SK-N-SH (cell line): ENCODE measurements around the gene RGS14. TPM values are rescaled to one million over a fixed set of nuclear protein-coding genes. Genes with fewer than 3 reads are reported as not detected.

ENCODE experiments used
- CTCF ChIA-PET: fragments of 300-600, 350-600 bp; formaldehyde crosslinking; extraction: SDS; loops from one replicate; lab custom pipeline; 2021; lab: Yijun Ruan, JAX
- POLR2A ChIA-PET: fragments of 350-600 bp; sonication (Branson Sonifier 250); formaldehyde crosslinking; extraction: SDS; loops from one replicate; lab custom pipeline; 2020; ENCODE audit warnings: antibody characterized with exemption, inconsistent platforms; lab: Yijun Ruan, JAX
- DNase-seq: peaks from one replicate; pipeline ENCODE4 v3.0.0; 2012
- H2AFZ ChIP-seq: fragments of 200-600 bp; sonication (generic); 2 replicates; pipeline ENCODE4 v1.8.1; 2016; ENCODE audit warnings: antibody characterized with exemption, mild to moderate bottlenecking, low read depth
- H3F3A ChIP-seq: fragments of 200-600 bp; sonication (generic); replicated peaks from 2 replicates; pipeline ENCODE3; 2016; ENCODE audit warnings: antibody characterized with exemption, mild to moderate bottlenecking; ENCODE audit not compliant: insufficient read depth
- H3K27ac ChIP-seq, 2 experiments: fragments of 200-500 bp in 1 of 2; fragments of 200-600 bp in 1 of 2; sonication (Bioruptor generic) in 1 of 2; sonication (generic), shearing (Covaris generic) in 1 of 2; 2 replicates each; pipeline versions ENCODE4 v1.5.1 to v1.6.1; 2014 to 2016; ENCODE audit warnings: low read depth in 2 of 2, inconsistent platforms in 1 of 2, low read length in 1 of 2, mild to moderate bottlenecking in 1 of 2, mixed read lengths in 1 of 2
- H3K27me3 ChIP-seq: fragments of 200-600 bp; sonication (generic), shearing (Covaris generic); 2 replicates; pipeline ENCODE4 v1.6.1; 2016; ENCODE audit warnings: mixed run types; ENCODE audit not compliant: insufficient read depth
- H3K36me3 ChIP-seq, 2 experiments: fragments of 200-500 bp in 1 of 2; fragments of 200-600 bp in 1 of 2; sonication (Bioruptor generic) in 1 of 2; sonication (generic) in 1 of 2; replicated peaks in 1 of 2; 2 replicates each; pipeline versions ENCODE3 to v1.5.1; 2014 to 2016; ENCODE audit warnings: low read length in 1 of 2, mild to moderate bottlenecking in 1 of 2; ENCODE audit not compliant: insufficient read depth in 2 of 2, control insufficient read depth in 1 of 2
- H3K4me1 ChIP-seq, 2 experiments: fragments of 200-500 bp in 1 of 2; fragments of 200-600 bp in 1 of 2; sonication (Bioruptor generic) in 1 of 2; sonication (generic), shearing (Covaris generic) in 1 of 2; 2 replicates each; pipeline versions ENCODE4 v1.5.1 to v1.6.1; 2014 to 2016; ENCODE audit warnings: low read depth in 1 of 2, low read length in 1 of 2, mixed run types in 1 of 2; ENCODE audit not compliant: insufficient read depth in 2 of 2, control insufficient read depth in 1 of 2
- H3K4me2 ChIP-seq: fragments of 200-600 bp; sonication (generic), shearing (Covaris generic); 2 replicates; pipeline ENCODE4 v1.6.1; 2017; ENCODE audit warnings: mixed run types
- H3K4me3 ChIP-seq, 2 experiments: fragments of 200-500 bp in 1 of 2; fragments of 200-600 bp in 1 of 2; sonication (Bioruptor generic) in 1 of 2; sonication (generic), shearing (Covaris generic) in 1 of 2; 2 replicates each; pipeline versions ENCODE4 v1.5.1 to v1.8.1; 2014 to 2016; ENCODE audit warnings: low read depth in 2 of 2, inconsistent platforms in 1 of 2, low read length in 1 of 2, mild to moderate bottlenecking in 1 of 2, mixed read lengths in 1 of 2, moderate library complexity in 1 of 2
- H3K79me2 ChIP-seq: fragments of 200-600 bp; sonication (generic); 2 replicates; pipeline ENCODE4 v1.8.1; 2017; ENCODE audit warnings: mild to moderate bottlenecking; ENCODE audit not compliant: insufficient read depth
- H3K9ac ChIP-seq: fragments of 200-600 bp; sonication (generic); 2 replicates; pipeline ENCODE4 v1.6.1; 2017; ENCODE audit warnings: mixed run types
- H3K9me2 ChIP-seq: fragments of 200-600 bp; sonication (generic); 2 replicates; pipeline ENCODE4 v1.6.1; 2017; ENCODE audit warnings: mixed run types
- H3K9me3 ChIP-seq: fragments of 200-600 bp; sonication (generic); 2 replicates; pipeline ENCODE4 v1.6.1; 2017; ENCODE audit warnings: mixed run types, mild to moderate bottlenecking, moderate library complexity
- H4K20me1 ChIP-seq: fragments of 200-600 bp; sonication (generic); 2 replicates; pipeline ENCODE4 v1.6.1; 2017; ENCODE audit warnings: mild to moderate bottlenecking, mixed run types; ENCODE audit not compliant: insufficient read depth
- CHD2 ChIP-seq: fragments of 150-350 bp; IDR thresholded peaks from 2 replicates; pipeline ENCODE4 v1.6.1; 2018; ENCODE audit warnings: low read length; ENCODE audit not compliant: partially characterized antibody
- CTCF ChIP-seq: fragments of 200-600 bp; sonication (generic); IDR thresholded peaks from 2 replicates; pipeline ENCODE4 v1.6.1; 2017; ENCODE audit warnings: antibody characterized with exemption, mild to moderate bottlenecking, moderate library complexity
- ELF1 ChIP-seq: IDR thresholded peaks from 2 replicates; pipeline ENCODE4 v1.4.0; 2012
- EZH2phosphoT487 ChIP-seq: fragments of 200-600 bp; sonication (generic); IDR thresholded peaks from 2 replicates; pipeline ENCODE4 v1.6.1; 2017; ENCODE audit warnings: low read depth, mixed run types, mild to moderate bottlenecking, antibody characterized with exemption, moderate library complexity, borderline replicate concordance
- FOSL2 ChIP-seq: IDR thresholded peaks from 2 replicates; pipeline ENCODE4 v1.4.0; 2012; ENCODE audit warnings: low read depth, mild to moderate bottlenecking, moderate library complexity, borderline replicate concordance
- FOXJ3 ChIP-seq: sonication (generic); formaldehyde crosslinking; IDR thresholded peaks from 2 replicates; pipeline ENCODE4 v1.5.1; 2020; ENCODE audit warnings: mild to moderate bottlenecking, missing genetic modification reagents
- GABPA ChIP-seq: IDR thresholded peaks from 2 replicates; pipeline ENCODE4 v1.4.0; 2012; ENCODE audit warnings: low read depth, mild to moderate bottlenecking
- MEF2A ChIP-seq: IDR thresholded peaks from 2 replicates; pipeline ENCODE4 v1.4.0; 2012; ENCODE audit warnings: low read depth, borderline replicate concordance
- NRF1 ChIP-seq: IDR thresholded peaks from 2 replicates; pipeline ENCODE4 v1.6.1; 2012; ENCODE audit warnings: low read depth, mild to moderate bottlenecking, low read length
- PBX3 ChIP-seq: IDR thresholded peaks from 2 replicates; pipeline ENCODE4; 2012
- POLR2AphosphoS5 ChIP-seq: IDR thresholded peaks from 2 replicates; pipeline ENCODE4 v1.6.1; 2012; ENCODE audit warnings: low read depth, low read length
- RAD21 ChIP-seq: IDR thresholded peaks from 2 replicates; pipeline ENCODE4 v1.6.1; 2012; ENCODE audit warnings: mild to moderate bottlenecking, low read length
- RCOR1 ChIP-seq: fragments of 150-350 bp; IDR thresholded peaks from 2 replicates; pipeline ENCODE4 v1.6.1; 2017; ENCODE audit warnings: antibody characterized with exemption, low read length
- RFX5 ChIP-seq: IDR thresholded peaks from 2 replicates; pipeline ENCODE4 v1.6.1; 2012; ENCODE audit warnings: mild to moderate bottlenecking, improper control_type of control experiment, low read length
- SIN3A ChIP-seq: IDR thresholded peaks from 2 replicates; pipeline ENCODE4 v1.6.1; 2012; ENCODE audit warnings: low read depth, mild to moderate bottlenecking, low read length, moderate library complexity, borderline replicate concordance
- SMC3 ChIP-seq: IDR thresholded peaks from 2 replicates; pipeline ENCODE4 v1.6.1; 2012; ENCODE audit warnings: low read depth, low read length, improper control_type of control experiment
- WGBS: methylation state at CpG from one replicate; pipeline ENCODE4 v1.1.6; 2017; ENCODE audit warnings: low lambda C conversion rate; 5-methylcytosine and 5-hydroxymethylcytosine counted together
- polyA plus RNA-seq, 3 experiments: library from polyadenylated mRNA; depleted of rRNA; stranded (reverse); fragments of >200 nt; gene quantifications; 2 replicates each; pipeline ENCODE4 v1.2.3, GENCODE V29; 2012

RGS14 gene
- polyA plus RNA-seq, 1 of the 3 experiments (the other 2 are of a cell fraction): 26.5 TPM

GRCh38 chr5:177309351-177310191, 48.2 kb upstream of the RGS14 start:
- Histone ChIP-seq H2AFZ (no peak overlapping the region), H3K79me2 (peaks cover 70% of the 10 kb centered on the region), H4K20me1 (peaks cover 35% of the 10 kb centered on the region), H3K27me3 (no peaks in the 10 kb centered on the region), H3F3A (peaks cover 18% of the 10 kb centered on the region), H3K9me2 (no peaks in the 10 kb centered on the region), H3K27ac (no peak overlapping the region; a peak in 1 of 4 replicates), H3K4me2 (peak overlapping the region; percentile 100; the same call in 1 of the 2 replicates), H3K4me1 (peaks cover 4 to 36% of the 10 kb centered on the region in 2 experiments; a peak in 1 of 4 replicates), H3K36me3 (peaks cover 19 to 24% of the 10 kb centered on the region in 2 experiments), H3K9ac (no peak overlapping the region), H3K9me3 (no peaks in the 10 kb centered on the region), H3K4me3 (peak overlapping the region in 1 of 2 experiments; percentile 34; a peak in 1 of 4 replicates)
- TF ChIP-seq MEF2A: no peak
- TF ChIP-seq SIN3A: peak; percentile 53; the same call in 1 of the 2 replicates
- TF ChIP-seq CHD2: peak; percentile 22
- TF ChIP-seq SMC3: peak; percentile 54
- 0 out of 2 replicates have a peak, but pooled peaks have one; percentile 12 for TF ChIP-seq RCOR1
- no peak for TF ChIP-seq NRF1
- peak; percentile 86 for TF ChIP-seq CTCF
- peak; percentile 60 for TF ChIP-seq RAD21
- ChIA-PET POLR2A (interaction anchor here (0.7 kb wide), 1 partner anchor 196 kb away, joined by 4 read pairs; no protein-coding TSS in a partner anchor), CTCF (interaction anchor here (0.6 to 4.3 kb wide), 43 partner anchors 9 to 652 kb away, joined by 3 to 39 read pairs (median 4); partner anchors contain the start of genes DDX41 and LMAN2)
- WGBS: 79% methylated on average over 6 of the region's 10 CpGs
- peak; percentile 83 for DNase-seq

- POLR2A ChIA-PET: interaction anchor here (0.7 to 1.2 kb wide), 2 partner anchors 116 to 197 kb away, joined by 4 read pairs; no protein-coding TSS in a partner anchor
- TF ChIP-seq FOXJ3: no peak
- TF ChIP-seq GABPA: no peak
- TF ChIP-seq SIN3A: no peak
- TF ChIP-seq EZH2phosphoT487: no peak
- TF ChIP-seq CHD2: no peak
- no peak for TF ChIP-seq SMC3
- TF ChIP-seq ELF1: no peak
- no peak for TF ChIP-seq MEF2A
- TF ChIP-seq RFX5: no peak
- no peak for TF ChIP-seq POLR2AphosphoS5
- no peak for TF ChIP-seq PBX3
- no peak for TF ChIP-seq FOSL2
- TF ChIP-seq RAD21: no peak
- no peak for TF ChIP-seq RCOR1
- TF ChIP-seq NRF1: no peak
- Histone ChIP-seq H3K4me3 (peak overlapping the region; percentile 59 to 84; a peak in 2 of 4 replicates), H3K36me3 (peaks cover 12 to 20% of the 10 kb centered on the region in 2 experiments), H3K4me1 (peaks cover 4 to 30% of the 10 kb centered on the region in 2 experiments; a peak in 1 of 4 replicates), H3K9ac (no peak overlapping the region), H4K20me1 (peaks cover 27% of the 10 kb centered on the region), H3K79me2 (peaks cover 62% of the 10 kb centered on the region), H3F3A (peaks cover 18% of the 10 kb centered on the region), H3K9me2 (no peaks in the 10 kb centered on the region), H2AFZ (no peak overlapping the region), H3K4me2 (peak overlapping the region; percentile 100), H3K9me3 (no peaks in the 10 kb centered on the region), H3K27me3 (no peaks in the 10 kb centered on the region), H3K27ac (no peak overlapping the region)
- WGBS: 88% methylated on average over 1 of the region's 13 CpGs
- CTCF ChIA-PET: interaction anchor here (0.6 to 4.3 kb wide), 38 partner anchors 8 to 653 kb away, joined by 3 to 39 read pairs (median 4); partner anchors contain the start of genes DDX41 and LMAN2
- no peak for DNase-seq
Observed at GRCh38 chr5:177310332-177310731, 47.4 kb upstream of the RGS14 start.
